Hepatocyte (in vitro differentiated cells): ENCODE data around the gene SLC44A3. TPM values are rescaled to one million over a fixed set of nuclear protein-coding genes. Genes with fewer than 3 reads are reported as not detected.

Experiments
- DNase-seq: peaks from one replicate; pipeline ENCODE4 v3.0.0-alpha.2; 2016; ENCODE audit warnings: low spot score
- H2AFZ ChIP-seq: fragments of 200-600 bp; sonication (generic); 2 replicates; pipeline ENCODE4 v1.6.0; 2016; ENCODE audit warnings: antibody characterized with exemption, mild to moderate bottlenecking
- H3K27ac ChIP-seq: fragments of 200-600 bp; sonication (generic); 2 replicates; pipeline ENCODE4 v1.5.1; 2016; ENCODE audit warnings: mild to moderate bottlenecking
- H3K27me3 ChIP-seq: fragments of 200-600 bp; sonication (generic); 2 replicates; pipeline ENCODE4 v1.6.1; 2016
- H3K36me3 ChIP-seq: fragments of 200-600 bp; sonication (generic); replicated peaks from 2 replicates; pipeline ENCODE4 v1.5.1; 2016; ENCODE audit warnings: low read depth; ENCODE audit not compliant: insufficient read depth
- H3K4me1 ChIP-seq: fragments of 200-600 bp; sonication (generic); 2 replicates; pipeline ENCODE4 v1.5.1; 2016; ENCODE audit warnings: mild to moderate bottlenecking, moderate library complexity; ENCODE audit not compliant: insufficient read depth
- H3K4me2 ChIP-seq: fragments of 200-600 bp; sonication (generic); 2 replicates; pipeline ENCODE4 v1.6.0; 2016
- H3K4me3 ChIP-seq: fragments of 200-600 bp; sonication (generic); 2 replicates; pipeline ENCODE4 v1.5.1; 2016; ENCODE audit warnings: mild to moderate bottlenecking
- H3K79me2 ChIP-seq: fragments of 200-600 bp; sonication (generic); 2 replicates; pipeline ENCODE4 v1.6.0; 2017; ENCODE audit warnings: mild to moderate bottlenecking
- H3K9me2 ChIP-seq: fragments of 200-600 bp; sonication (generic); replicated peaks from 2 replicates; pipeline ENCODE4 v1.6.0; 2017; ENCODE audit warnings: mild to moderate bottlenecking; ENCODE audit not compliant: insufficient read depth
- H3K9me3 ChIP-seq: fragments of 200-600 bp; sonication (generic); 2 replicates; pipeline ENCODE4 v1.5.1; 2016; ENCODE audit warnings: low read depth, mild to moderate bottlenecking
- H4K20me1 ChIP-seq: fragments of 200-600 bp; sonication (generic); 2 replicates; pipeline ENCODE4 v1.6.0; 2016; ENCODE audit warnings: mild to moderate bottlenecking; ENCODE audit not compliant: insufficient read depth, poor library complexity, severe bottlenecking
- CTCF ChIP-seq: fragments of 200-600 bp; sonication (generic); IDR thresholded peaks from 2 replicates; pipeline ENCODE4 v1.5.1; 2016; ENCODE audit warnings: antibody characterized with exemption, mild to moderate bottlenecking; ENCODE audit not compliant: poor library complexity
- EZH2 ChIP-seq: fragments of 200-600 bp; sonication (generic); IDR thresholded peaks from 2 replicates; pipeline ENCODE4 v1.6.1; 2016; ENCODE audit warnings: antibody characterized with exemption, mild to moderate bottlenecking, borderline replicate concordance
- EZH2phosphoT487 ChIP-seq: fragments of 200-600 bp; sonication (generic); IDR thresholded peaks from one replicate; pipeline ENCODE4 v1.6.1; 2018; ENCODE audit warnings: antibody characterized with exemption, mild to moderate bottlenecking, low read depth, moderate library complexity; ENCODE audit not compliant: unreplicated experiment, severe bottlenecking
- WGBS: methylation state at CpG from one replicate; pipeline ENCODE4 v1.1.6; 2016; ENCODE audit warnings: low lambda C conversion rate; ENCODE audit errors: missing lambda C conversion rate; 5-methylcytosine and 5-hydroxymethylcytosine counted together
- polyA plus RNA-seq: library from polyadenylated mRNA; unstranded; fragments of >200 nt; fragmentation: Nextera tagmentation; extraction: Ambion mirVana; gene quantifications from 2 replicates; pipeline ENCODE4 v1.2.1, GENCODE V29; 2016
- total RNA-seq: library from RNA; depleted of rRNA; stranded (reverse); fragments of >200 nt; gene quantifications from 2 replicates; pipeline ENCODE4 v1.2.3, GENCODE V29; 2014

SLC44A3 gene
- total and polyA plus RNA-seq, 2 experiments from 2014 or later, result 51.5 to 55.3 TPM

GRCh38 chr1:94912263-94913184 is 92.4 kb downstream of the SLC44A3 start:
- Histone ChIP-seq H3K27me3 (no peaks in the 10 kb centered on the region), H3K27ac (no peak overlapping the region), H3K4me1 (peaks cover 5% of the 10 kb centered on the region), H2AFZ (no peak overlapping the region), H3K36me3 (no peaks in the 10 kb centered on the region), H3K79me2 (peaks cover 100% of the 10 kb centered on the region), H3K9me2 (no peaks in the 10 kb centered on the region), H3K4me3 (no peak overlapping the region), H3K9me3 (no peaks in the 10 kb centered on the region), H3K4me2 (peak overlapping the region; percentile 18), H4K20me1 (peaks cover 100% of the 10 kb centered on the region)
- DNase-seq, result no peak
- 73% methylated on average over 9 of the region's 9 CpGs for WGBS
- TF ChIP-seq EZH2, result no peak
- TF ChIP-seq CTCF, result no peak
- TF ChIP-seq EZH2phosphoT487, result no peak

DNA sequence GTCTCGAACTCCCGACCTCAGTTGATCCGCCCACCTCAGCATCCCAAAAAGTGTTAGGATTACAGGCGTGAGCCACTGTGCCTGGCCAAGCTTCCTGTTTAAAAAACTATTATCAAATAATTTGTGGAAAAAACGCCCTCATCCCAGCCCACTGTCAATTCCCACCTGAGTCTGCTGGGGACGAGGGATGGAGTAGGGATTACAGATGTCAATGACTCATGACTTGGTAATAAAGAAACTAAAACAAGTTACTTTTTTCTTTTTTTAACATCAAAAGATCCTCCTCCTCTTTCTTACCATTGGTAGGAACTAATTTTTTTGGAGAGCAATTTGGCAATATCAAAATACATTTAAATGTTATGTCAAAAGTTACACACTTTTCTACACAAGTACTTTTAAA is 97.1 kb downstream of the SLC44A3 start:
- no peak overlapping the region for H2AFZ ChIP-seq
- peaks cover 98% of the 10 kb centered on the region for H4K20me1 ChIP-seq
- no peaks in the 10 kb centered on the region for H3K27me3 ChIP-seq
- H3K9me3 ChIP-seq, result no peaks in the 10 kb centered on the region
- H3K27ac ChIP-seq, result no peak overlapping the region
- WGBS, result 85% methylated on average over 6 of the region's 6 CpGs
- TF ChIP-seq CTCF (no peak), EZH2phosphoT487 (no peak), EZH2 (no peak)
- peaks cover 22% of the 10 kb centered on the region for H3K4me1 ChIP-seq
- no peak overlapping the region for H3K4me2 ChIP-seq
- H3K36me3 ChIP-seq, result no peaks in the 10 kb centered on the region
- DNase-seq, result no peak
- peaks cover 100% of the 10 kb centered on the region for H3K79me2 ChIP-seq
- no peak overlapping the region for H3K4me3 ChIP-seq
- no peaks in the 10 kb centered on the region for H3K9me2 ChIP-seq

DNA sequence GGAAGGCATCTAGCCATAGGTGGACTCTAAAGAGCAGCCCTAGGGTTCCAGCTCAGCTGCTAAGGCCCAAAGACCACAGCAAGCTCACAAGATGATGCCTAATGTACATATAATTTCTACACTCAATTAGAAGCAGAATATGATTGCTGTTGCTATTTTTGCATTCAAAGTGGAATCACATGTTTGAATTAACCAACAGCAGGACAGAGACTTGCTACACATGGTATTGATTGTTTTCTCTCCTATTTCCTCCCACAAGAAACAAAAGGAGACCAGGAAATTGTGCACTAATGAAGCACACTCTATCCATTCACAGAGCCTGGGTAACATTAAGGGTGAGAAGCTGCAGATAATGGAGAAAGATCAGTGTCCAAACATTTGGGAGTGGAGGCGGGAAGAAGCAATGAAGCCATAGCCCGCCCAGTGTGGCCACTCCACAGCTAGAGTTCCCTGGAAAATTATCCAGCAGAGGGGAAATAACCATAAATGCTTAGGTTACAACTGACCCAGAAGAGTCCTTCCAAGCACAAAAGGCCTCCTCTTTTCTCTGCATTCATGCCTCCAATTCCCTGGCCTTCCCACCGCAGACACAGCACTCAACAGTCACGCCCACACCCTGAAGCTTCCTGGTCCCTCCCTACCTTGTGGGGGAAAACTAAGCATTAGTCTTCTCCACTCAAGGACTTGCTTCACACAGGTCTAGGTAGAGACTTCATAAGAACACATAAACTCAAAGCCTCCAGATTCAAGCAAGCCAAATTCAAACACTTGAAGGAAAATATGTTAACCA is 99.3 kb downstream of the SLC44A3 start:
- Histone ChIP-seq H3K9me3 (no peaks in the 10 kb centered on the region), H3K27me3 (no peaks in the 10 kb centered on the region), H3K4me3 (no peak overlapping the region), H3K4me1 (peaks cover 37% of the 10 kb centered on the region), H3K9me2 (no peaks in the 10 kb centered on the region), H4K20me1 (peaks cover 98% of the 10 kb centered on the region), H3K36me3 (no peaks in the 10 kb centered on the region), H2AFZ (no peak overlapping the region), H3K79me2 (peaks cover 100% of the 10 kb centered on the region), H3K4me2 (peak overlapping the region; percentile 46), H3K27ac (no peak overlapping the region)
- TF ChIP-seq CTCF, result no peak
- no peak for TF ChIP-seq EZH2
- no peak for TF ChIP-seq EZH2phosphoT487
- no peak for DNase-seq
- 81% methylated on average over 4 of the region's 4 CpGs for WGBS
